Measurements from ENCODE around the gene TH. TPM values are rescaled to one million over a fixed set of nuclear protein-coding genes. Genes with fewer than 3 reads are reported as not detected.
A peak's percentile ranks its signal among the peaks of the same experiment; 100 is the strongest.

TH gene
- total and polyA plus RNA-seq, 9 of the 15 experiments (the other 6 are each of a cell fraction or from before 2014, with no cell fraction given) = not detected

- Histone ChIP-seq H3K36me3 (ENCODE audit: control insufficient read depth, insufficient read depth, low read length) (no peaks in the 10 kb centered on the region), H3K4me2 (ENCODE audit: insufficient read depth, low read length) (no peak overlapping the region), H3K9ac (ENCODE audit: insufficient read depth in 1 of 2, low read depth in 2 of 2, low read length in 2 of 2) (no peak overlapping the region), H3K4me3 (no peak overlapping the region), H3K27me3 (ENCODE audit: control insufficient read depth in 2 of 2, insufficient read depth in 2 of 2, low read length in 2 of 2) (peaks cover 3 to 57% of the 10 kb centered on the region in 2 experiments; a peak in 4 of 5 replicates), H3K9me3 (replicated peaks; ENCODE audit: control insufficient read depth, insufficient read depth, low read depth, low read length) (no peaks in the 10 kb centered on the region), H2AFZ (ENCODE audit: low read depth, low read length) (no peak overlapping the region), H3K9me1 (ENCODE audit: control insufficient read depth, insufficient read depth, low read length) (no peaks in the 10 kb centered on the region), H4K20me1 (replicated peaks; ENCODE audit: control insufficient read depth, insufficient read depth, low read length) (peaks cover 7% of the 10 kb centered on the region), H3K79me2 (ENCODE audit: control insufficient read depth, insufficient read depth, low read length) (no peaks in the 10 kb centered on the region), H3K27ac (ENCODE audit: extremely low read depth, low read depth, low read length) (no peak overlapping the region), H3K4me1 (replicated peaks in 1 of 2; ENCODE audit: control insufficient read depth in 2 of 2, insufficient read depth in 2 of 2, low read length in 2 of 2) (peaks cover 0 to 52% of the 10 kb centered on the region in 2 experiments; a peak in 2 of 5 replicates)
- DNase-seq (ENCODE audit: extremely low read depth in 1 of 4, low spot score in 3 of 4) (no peak), FAIRE-seq (no peak), ATAC-seq (no peak)
- intact Hi-C loops (cut with micrococcal nuclease) (no loop called here), in situ Hi-C loops (cut with MboI) (no loop called here)
- ChIA-PET POLR2A (interaction anchor here (0.6 to 0.7 kb wide), 3 partner anchors 11 to 744 kb away, joined by 3 read pairs; no protein-coding TSS in a partner anchor), CTCF (ENCODE audit: low intra/inter-chr PET ratio) (no interaction called here)
- WGBS (ENCODE audit: insufficient coverage, low coverage, missing lambda C conversion rate) = 14% methylated on average over 35 of the region's 45 CpGs
- BruUV-seq (replicated peaks) = no TSS peak
- TF ChIP-seq L3MBTL2 (IDR thresholded peaks at IDR 0.05) = no peak
- TF ChIP-seq TARDBP (IDR thresholded peaks at IDR 0.05) = no peak
- no peak for TF ChIP-seq YY1 (IDR thresholded peaks at IDR 0.05; ENCODE audit: borderline replicate concordance in 1 of 3, control insufficient read depth in 1 of 3, extremely low read depth in 1 of 3, insufficient read depth in 3 of 3, insufficient read length in 1 of 3, insufficient replicate concordance in 2 of 3, low read depth in 1 of 3, low read length in 2 of 3)
- peak; percentile 42; the same call in 1 of the 2 replicates for TF ChIP-seq ZKSCAN1 (IDR thresholded peaks at IDR 0.05; ENCODE audit: low read depth, low read length)
- no peak for TF ChIP-seq ATF7 (IDR thresholded peaks at IDR 0.05)
- TF ChIP-seq ZNF740 (CRISPR knock-in tag; IDR thresholded peaks at IDR 0.05) = no peak
- TF ChIP-seq ZNF740 (tag; IDR thresholded peaks at IDR 0.05) = no peak
- no peak for TF ChIP-seq IRF2 (CRISPR knock-in tag; IDR thresholded peaks at IDR 0.05)
- TF ChIP-seq PKNOX1 (IDR thresholded peaks at IDR 0.05) = peak; percentile 22; the same call in 1 of the 2 replicates
- no peak for TF ChIP-seq CREB5 (CRISPR knock-in tag; IDR thresholded peaks at IDR 0.05)
Observed at GRCh38 chr11:2169626-2170570, 1.7 kb downstream of the TH start.

All from K562 (cell line).